Thyroid gland (tissue), 4 donors: ENCODE data around the gene MAP1B.

Source experiments
- CTCF ChIP-seq, 6 experiments: fragments of 200-600 bp in 3 of 6; fragments of 450-650 bp in 3 of 6; sonication (generic) in 3 of 6; IDR thresholded peaks; one replicate each; pipeline ENCODE4 v1.5.1; 2016 to 2019; ENCODE audit warnings: antibody characterized with exemption in 6 of 6, mild to moderate bottlenecking in 2 of 6, inconsistent platforms in 1 of 6, moderate library complexity in 1 of 6
- POLR2A ChIP-seq, 2 donors: fragments of 450-650 bp; IDR thresholded peaks; one replicate each; pipeline ENCODE4 v1.6.1; 2017; ENCODE audit warnings: antibody characterized with exemption in 2 of 2, mild to moderate bottlenecking in 2 of 2, moderate library complexity in 1 of 2

GRCh38 chr5:72067682-72068470 lies 39.4 kb upstream of the MAP1B start:
- TF ChIP-seq CTCF (IDR thresholded peaks at IDR 0.05) (no peak), POLR2A (IDR thresholded peaks at IDR 0.05) (no peak)
